Stomach smooth muscle (tissue), 2 donors: ENCODE data around the gene OFD1.

Source experiments
- H3K27ac ChIP-seq: one replicate; pipeline ENCODE4 v1.7.0; 2013; ENCODE audit warnings: mild to moderate bottlenecking, low read length, inconsistent platforms
- H3K27me3 ChIP-seq, 2 donors: one replicate each; pipeline ENCODE4 v1.7.0; 2013; ENCODE audit warnings: low read length in 2 of 2; ENCODE audit not compliant: insufficient read depth in 2 of 2, control insufficient read depth in 1 of 2
- H3K36me3 ChIP-seq, 2 donors: one replicate each; pipeline ENCODE4 v1.7.0; 2013; ENCODE audit warnings: low read length in 2 of 2; ENCODE audit not compliant: control insufficient read depth in 2 of 2, insufficient read depth in 2 of 2
- H3K4me1 ChIP-seq: one replicate; pipeline ENCODE4 v1.7.0; 2013; ENCODE audit warnings: low read length; ENCODE audit not compliant: control insufficient read depth, insufficient read depth
- H3K4me3 ChIP-seq, 2 donors: one replicate each; pipeline ENCODE4 v1.7.0; 2013; ENCODE audit warnings: low read length in 2 of 2
- H3K9ac ChIP-seq, 2 donors: one replicate each; pipeline ENCODE4 v1.7.0; 2013; ENCODE audit warnings: low read length in 2 of 2, mild to moderate bottlenecking in 1 of 2
- H3K9me3 ChIP-seq, 2 donors: one replicate each; pipeline ENCODE4 v1.7.0; 2013; ENCODE audit warnings: low read length in 2 of 2; ENCODE audit not compliant: control insufficient read depth in 2 of 2
- donor health status: healthy.
- donor health status: Pancreatic carcinoma.

OFD1 gene

GRCh38 chrX:13734278-13735172 lies at the start of gene OFD1, which contains the start of gene TRAPPC2:
OFD1 (plus strand) TSS chrX:13734748; CDS start chrX:13735072, 324 bp downstream.
TRAPPC2 (minus strand) TSS chrX:13734620; CDS start chrX:13719963, 14,657 bp downstream.
- Histone ChIP-seq H3K4me3 (peak within 1 kb of the TSS; percentile 86 to 88), H3K27ac (peak within 1 kb of the TSS; percentile 83), H3K27me3 (no peaks in the 10 kb centered on the region), H3K9me3 (no peaks in the 10 kb centered on the region), H3K9ac (peak within 1 kb of the TSS; percentile 93 to 95), H3K36me3 (no peaks in the 10 kb centered on the region), H3K4me1 (peaks cover 4% of the 10 kb centered on the region)

DNA sequence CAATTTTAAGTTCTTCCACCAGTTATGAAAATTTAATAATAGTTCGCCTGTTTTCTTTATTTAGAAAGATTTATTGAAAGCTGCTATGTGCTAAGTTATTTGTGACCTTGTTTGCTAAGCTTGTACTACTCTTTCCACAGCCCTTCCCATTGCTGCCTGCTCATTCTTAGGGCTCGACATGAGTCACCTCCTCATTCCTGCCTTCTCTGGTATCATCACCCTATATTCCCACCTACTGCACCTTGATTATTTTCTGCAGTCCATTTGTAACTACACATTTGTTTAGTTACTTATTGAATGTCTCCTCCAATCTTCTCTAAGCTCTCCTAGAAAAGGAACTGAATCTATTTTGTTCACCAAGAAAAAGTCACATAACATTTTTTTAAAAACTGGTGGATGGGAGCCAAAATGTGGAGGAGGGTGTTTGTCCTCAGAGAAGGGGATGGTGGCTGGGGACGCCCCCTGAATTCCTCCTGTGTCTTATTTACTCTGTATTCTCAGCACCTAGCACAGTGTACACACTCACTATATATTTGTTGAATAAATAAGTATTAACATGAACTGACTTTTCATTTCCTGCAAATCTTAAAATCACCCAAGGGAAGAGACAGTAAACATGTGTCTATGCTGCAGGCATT lies 49.3 kb upstream of the OFD1 start:
- Histone ChIP-seq H3K4me1 (no peaks in the 10 kb centered on the region), H3K4me3 (no peak overlapping the region), H3K36me3 (no peaks in the 10 kb centered on the region), H3K9me3 (no peaks in the 10 kb centered on the region), H3K27me3 (peaks cover 0 to 8% of the 10 kb centered on the region in 2 donors), H3K9ac (no peak overlapping the region), H3K27ac (no peak overlapping the region)

GRCh38 chrX:13687203-13687602 lies 47.3 kb upstream of the OFD1 start:
- Histone ChIP-seq H3K36me3 (no peaks in the 10 kb centered on the region), H3K4me3 (no peak overlapping the region)

DNA sequence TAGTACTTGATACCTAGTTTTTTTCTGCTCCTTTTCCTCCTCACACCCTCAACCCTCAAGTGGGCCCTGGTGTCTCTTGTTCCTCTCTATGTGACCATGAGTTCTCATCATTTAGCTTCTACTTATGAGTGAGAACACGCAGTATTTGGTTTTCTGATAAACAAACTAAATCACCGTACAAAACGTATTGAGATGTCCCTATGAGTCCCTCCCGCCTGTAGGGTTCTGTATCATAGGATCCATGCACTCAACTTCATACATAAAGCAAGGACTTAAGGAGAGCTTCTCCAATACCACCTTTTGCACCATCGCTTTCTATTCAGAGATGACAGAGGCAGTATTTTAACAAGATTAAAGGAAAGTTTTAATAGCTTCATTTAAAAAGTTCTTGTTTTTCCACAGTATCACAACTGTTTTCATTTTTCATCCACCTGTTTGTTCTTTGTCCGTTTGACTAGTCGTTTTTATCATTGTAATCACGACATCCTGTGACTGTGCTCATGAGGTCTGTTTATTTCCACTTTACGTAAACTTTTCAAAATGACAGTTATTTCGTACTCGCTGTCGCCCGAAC lies 46.1 kb upstream of the OFD1 start:
- H3K4me3 ChIP-seq: peak overlapping the region; percentile 85 to 86

More at GRCh38 chrX:13687203-13687602, 47.3 kb upstream of the OFD1 start:
- no peak overlapping the region for H3K27ac ChIP-seq
- H3K9me3 ChIP-seq: no peaks in the 10 kb centered on the region
- no peak overlapping the region for H3K9ac ChIP-seq
- H3K27me3 ChIP-seq: peaks cover 0 to 11% of the 10 kb centered on the region in 2 donors
- no peaks in the 10 kb centered on the region for H3K4me1 ChIP-seq

GRCh38 chrX:13688958-13689740 lies 45.4 kb upstream of the OFD1 start, which contains the start of gene RAB9A:
RAB9A (plus strand) TSS chrX:13689128; CDS start chrX:13708747, 19,619 bp downstream.
- H3K9ac ChIP-seq: peak within 1 kb of the TSS; percentile 78 to 91
- no peaks in the 10 kb centered on the region for H3K36me3 ChIP-seq
- H3K27me3 ChIP-seq: peaks cover 0 to 17% of the 10 kb centered on the region in 2 donors
- peak within 1 kb of the TSS; percentile 81 for H3K27ac ChIP-seq
- H3K4me3 ChIP-seq: peak within 1 kb of the TSS; percentile 85 to 86
- H3K4me1 ChIP-seq: peaks cover 3% of the 10 kb centered on the region
- H3K9me3 ChIP-seq: no peaks in the 10 kb centered on the region

More for the DNA sequence above, 46.1 kb upstream of the OFD1 start:
- Histone ChIP-seq H3K9me3 (no peaks in the 10 kb centered on the region), H3K27ac (peak overlapping the region; percentile 81), H3K9ac (peak overlapping the region; percentile 14 to 64), H3K4me1 (peaks cover 3% of the 10 kb centered on the region), H3K36me3 (no peaks in the 10 kb centered on the region), H3K27me3 (peaks cover 0 to 17% of the 10 kb centered on the region in 2 donors)

DNA sequence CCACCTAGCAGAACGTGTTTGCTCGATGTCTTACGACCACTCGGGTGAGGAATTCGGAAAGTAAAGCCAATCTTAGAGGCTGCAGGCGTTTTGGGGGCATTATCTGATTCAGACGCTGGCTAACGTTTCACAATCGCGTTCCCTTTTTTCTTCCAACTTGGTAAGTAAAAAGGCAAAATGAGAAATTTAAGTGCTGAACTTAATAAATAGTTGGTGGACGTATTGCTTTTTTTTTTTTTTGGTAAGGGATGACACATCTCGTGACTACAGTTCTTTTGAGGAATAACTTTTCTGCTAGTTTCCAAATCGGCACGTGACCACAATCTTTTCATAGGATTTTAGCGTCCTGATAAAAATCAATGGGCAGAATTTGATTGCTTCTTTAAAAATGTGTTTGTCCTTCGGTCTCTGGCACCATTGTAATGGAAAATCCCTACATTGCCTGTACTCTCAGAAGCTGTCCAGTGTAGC lies 44.8 kb upstream of the OFD1 start:
- Histone ChIP-seq H3K27ac (peak overlapping the region; percentile 81), H3K4me3 (peak overlapping the region; percentile 85 to 86), H3K9ac (peak overlapping the region; percentile 78 to 91), H3K36me3 (no peaks in the 10 kb centered on the region), H3K9me3 (no peaks in the 10 kb centered on the region), H3K4me1 (peaks cover 3% of the 10 kb centered on the region), H3K27me3 (peaks cover 0 to 17% of the 10 kb centered on the region in 2 donors)

DNA sequence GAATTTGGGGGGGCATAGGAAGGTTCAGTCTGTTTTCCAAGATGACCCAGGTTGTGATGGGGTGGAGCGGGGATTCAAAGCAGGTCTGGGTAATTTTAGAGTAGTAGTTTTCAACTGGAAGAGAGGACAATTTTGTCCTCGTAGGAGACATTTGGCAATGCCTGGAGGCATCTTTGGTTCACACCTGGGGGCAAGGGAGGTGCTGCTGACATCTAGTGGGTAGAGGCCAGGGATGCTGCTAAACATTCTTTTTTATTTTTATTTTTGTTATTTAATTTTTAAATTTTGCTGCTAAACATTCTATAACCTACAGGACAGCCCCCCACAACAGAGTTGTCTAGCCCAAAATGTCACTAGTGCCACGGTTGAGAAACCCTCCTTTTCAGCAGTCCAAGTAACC lies 43.7 kb upstream of the OFD1 start:
- H3K4me3 ChIP-seq: peak overlapping the region; percentile 85 to 86
- H3K9me3 ChIP-seq: no peaks in the 10 kb centered on the region
- H3K9ac ChIP-seq: no peak overlapping the region
- no peak overlapping the region for H3K27ac ChIP-seq
- peaks cover 0 to 14% of the 10 kb centered on the region in 2 donors for H3K27me3 ChIP-seq
- no peaks in the 10 kb centered on the region for H3K36me3 ChIP-seq
- H3K4me1 ChIP-seq: peaks cover 3% of the 10 kb centered on the region

- Histone ChIP-seq H3K9me3 (no peaks in the 10 kb centered on the region), H3K27me3 (peaks cover 0 to 14% of the 10 kb centered on the region in 2 donors), H3K36me3 (no peaks in the 10 kb centered on the region), H3K4me1 (peaks cover 5% of the 10 kb centered on the region), H3K4me3 (no peak overlapping the region), H3K9ac (no peak overlapping the region), H3K27ac (no peak overlapping the region)
These were observed 42.6 kb upstream of the OFD1 start for GRCh38 chrX:13691841-13692371.

GRCh38 chrX:13692771-13693231 lies 41.7 kb upstream of the OFD1 start:
- H3K27ac ChIP-seq: no peak overlapping the region
- peaks cover 0 to 14% of the 10 kb centered on the region in 2 donors for H3K27me3 ChIP-seq
- no peaks in the 10 kb centered on the region for H3K9me3 ChIP-seq
- no peaks in the 10 kb centered on the region for H3K36me3 ChIP-seq
- H3K4me1 ChIP-seq: peaks cover 5% of the 10 kb centered on the region
- H3K4me3 ChIP-seq: no peak overlapping the region
- H3K9ac ChIP-seq: no peak overlapping the region
